ENCODE measurements around the gene ZNF593OS.

Gene ZNF593OS

GRCh38 chr1:26126321-26127084 is 45.1 kb downstream of the ZNF593OS start:
- Histone ChIP-seq H3K4me3 (ENCODE audit: low read depth in 1 of 2, low read length in 2 of 2) (peak overlapping the region; percentile 73 to 75), H3K36me3 (ENCODE audit: control insufficient read depth in 1 of 2, insufficient read depth in 2 of 2, low read length in 2 of 2) (peaks cover 3 to 9% of the 10 kb centered on the region in 2 donors), H3K9ac (ENCODE audit: low read depth in 1 of 2, low read length in 2 of 2) (peak overlapping the region; percentile 56 to 62), H3K4me1 (ENCODE audit: control insufficient read depth in 1 of 2, insufficient read depth in 2 of 2, low read length in 2 of 2) (peaks cover 21 to 60% of the 10 kb centered on the region in 2 donors), H3K27ac (ENCODE audit: low read depth, low read length) (peak overlapping the region; percentile 48), H3K27me3 (ENCODE audit: control insufficient read depth in 1 of 2, insufficient read depth in 2 of 2, low read length in 2 of 2) (no peaks in the 10 kb centered on the region), H3K9me3 (ENCODE audit: control insufficient read depth in 1 of 2, low read length in 2 of 2) (no peaks in the 10 kb centered on the region)

GRCh38 chr1:26125946-26126320 is 45.7 kb downstream of the ZNF593OS start:
- Histone ChIP-seq H3K9ac (ENCODE audit: low read depth in 1 of 2, low read length in 2 of 2) (peak overlapping the region in 1 of 2 donors; percentile 15), H3K4me3 (ENCODE audit: low read depth in 1 of 2, low read length in 2 of 2) (no peak overlapping the region), H3K27ac (ENCODE audit: low read depth, low read length) (peak overlapping the region; percentile 15), H3K4me1 (ENCODE audit: control insufficient read depth in 1 of 2, insufficient read depth in 2 of 2, low read length in 2 of 2) (peaks cover 21 to 64% of the 10 kb centered on the region in 2 donors), H3K36me3 (ENCODE audit: control insufficient read depth in 1 of 2, insufficient read depth in 2 of 2, low read length in 2 of 2) (peaks cover 3 to 9% of the 10 kb centered on the region in 2 donors), H3K9me3 (ENCODE audit: control insufficient read depth in 1 of 2, low read length in 2 of 2) (no peaks in the 10 kb centered on the region), H3K27me3 (ENCODE audit: control insufficient read depth in 1 of 2, insufficient read depth in 2 of 2, low read length in 2 of 2) (no peaks in the 10 kb centered on the region)

- Histone ChIP-seq H3K27ac (ENCODE audit: low read depth, low read length) (no peak overlapping the region), H3K4me1 (ENCODE audit: control insufficient read depth in 1 of 2, insufficient read depth in 2 of 2, low read length in 2 of 2) (peaks cover 21 to 64% of the 10 kb centered on the region in 2 donors), H3K9me3 (ENCODE audit: control insufficient read depth in 1 of 2, low read length in 2 of 2) (no peaks in the 10 kb centered on the region), H3K36me3 (ENCODE audit: control insufficient read depth in 1 of 2, insufficient read depth in 2 of 2, low read length in 2 of 2) (peaks cover 3 to 9% of the 10 kb centered on the region in 2 donors), H3K9ac (ENCODE audit: low read depth in 1 of 2, low read length in 2 of 2) (no peak overlapping the region), H3K4me3 (ENCODE audit: low read depth in 1 of 2, low read length in 2 of 2) (no peak overlapping the region), H3K27me3 (ENCODE audit: control insufficient read depth in 1 of 2, insufficient read depth in 2 of 2, low read length in 2 of 2) (no peaks in the 10 kb centered on the region)
Observed at GRCh38 chr1:26125382-26125781, 46.2 kb downstream of the ZNF593OS start.

GRCh38 chr1:26124418-26125331 is 47.0 kb downstream of the ZNF593OS start:
- no peaks in the 10 kb centered on the region for H3K9me3 ChIP-seq (ENCODE audit: control insufficient read depth in 1 of 2, low read length in 2 of 2)
- H3K36me3 ChIP-seq (ENCODE audit: control insufficient read depth in 1 of 2, insufficient read depth in 2 of 2, low read length in 2 of 2) = peaks cover 3 to 9% of the 10 kb centered on the region in 2 donors
- H3K27ac ChIP-seq (ENCODE audit: low read depth, low read length) = no peak overlapping the region
- no peak overlapping the region for H3K4me3 ChIP-seq (ENCODE audit: low read depth in 1 of 2, low read length in 2 of 2)
- no peaks in the 10 kb centered on the region for H3K27me3 ChIP-seq (ENCODE audit: control insufficient read depth in 1 of 2, insufficient read depth in 2 of 2, low read length in 2 of 2)
- no peak overlapping the region for H3K9ac ChIP-seq (ENCODE audit: low read depth in 1 of 2, low read length in 2 of 2)
- peaks cover 21 to 64% of the 10 kb centered on the region in 2 donors for H3K4me1 ChIP-seq (ENCODE audit: control insufficient read depth in 1 of 2, insufficient read depth in 2 of 2, low read length in 2 of 2)

GRCh38 chr1:26122988-26123973 is 48.4 kb downstream of the ZNF593OS start:
- Histone ChIP-seq H3K4me1 (ENCODE audit: control insufficient read depth in 1 of 2, insufficient read depth in 2 of 2, low read length in 2 of 2) (peaks cover 21 to 57% of the 10 kb centered on the region in 2 donors), H3K27ac (ENCODE audit: low read depth, low read length) (no peak overlapping the region)

GRCh38 chr1:26121854-26122773 is 49.5 kb downstream of the ZNF593OS start:
- peaks cover 9 to 29% of the 10 kb centered on the region in 2 donors for H3K36me3 ChIP-seq (ENCODE audit: control insufficient read depth in 1 of 2, insufficient read depth in 2 of 2, low read length in 2 of 2)
- no peaks in the 10 kb centered on the region for H3K9me3 ChIP-seq (ENCODE audit: control insufficient read depth in 1 of 2, low read length in 2 of 2)
- peaks cover 15 to 45% of the 10 kb centered on the region in 2 donors for H3K4me1 ChIP-seq (ENCODE audit: control insufficient read depth in 1 of 2, insufficient read depth in 2 of 2, low read length in 2 of 2)
- no peak overlapping the region for H3K9ac ChIP-seq (ENCODE audit: low read depth in 1 of 2, low read length in 2 of 2)
- no peak overlapping the region for H3K27ac ChIP-seq (ENCODE audit: low read depth, low read length)
- H3K27me3 ChIP-seq (ENCODE audit: control insufficient read depth in 1 of 2, insufficient read depth in 2 of 2, low read length in 2 of 2) = no peaks in the 10 kb centered on the region
- H3K4me3 ChIP-seq (ENCODE audit: low read depth in 1 of 2, low read length in 2 of 2) = no peak overlapping the region

More at GRCh38 chr1:26122988-26123973, 48.4 kb downstream of the ZNF593OS start:
- no peaks in the 10 kb centered on the region for H3K27me3 ChIP-seq (ENCODE audit: control insufficient read depth in 1 of 2, insufficient read depth in 2 of 2, low read length in 2 of 2)
- no peaks in the 10 kb centered on the region for H3K9me3 ChIP-seq (ENCODE audit: control insufficient read depth in 1 of 2, low read length in 2 of 2)
- H3K36me3 ChIP-seq (ENCODE audit: control insufficient read depth in 1 of 2, insufficient read depth in 2 of 2, low read length in 2 of 2) = peaks cover 7 to 21% of the 10 kb centered on the region in 2 donors
- no peak overlapping the region for H3K9ac ChIP-seq (ENCODE audit: low read depth in 1 of 2, low read length in 2 of 2)
- no peak overlapping the region for H3K4me3 ChIP-seq (ENCODE audit: low read depth in 1 of 2, low read length in 2 of 2)

- Histone ChIP-seq H3K27ac (ENCODE audit: low read depth, low read length) (no peak overlapping the region), H3K36me3 (ENCODE audit: control insufficient read depth in 1 of 2, insufficient read depth in 2 of 2, low read length in 2 of 2) (peaks cover 9 to 35% of the 10 kb centered on the region in 2 donors), H3K27me3 (ENCODE audit: control insufficient read depth in 1 of 2, insufficient read depth in 2 of 2, low read length in 2 of 2) (no peaks in the 10 kb centered on the region), H3K4me1 (ENCODE audit: control insufficient read depth in 1 of 2, insufficient read depth in 2 of 2, low read length in 2 of 2) (peaks cover 6 to 35% of the 10 kb centered on the region in 2 donors), H3K9me3 (ENCODE audit: control insufficient read depth in 1 of 2, low read length in 2 of 2) (no peaks in the 10 kb centered on the region), H3K9ac (ENCODE audit: low read depth in 1 of 2, low read length in 2 of 2) (no peak overlapping the region), H3K4me3 (ENCODE audit: low read depth in 1 of 2, low read length in 2 of 2) (no peak overlapping the region)
Observed at GRCh38 chr1:26119892-26120608, 51.6 kb downstream of the ZNF593OS start.

All from duodenal mucosa (tissue), 2 donors.